ENCODE measurements around the gene CSMD2. TPM values are rescaled to one million over a fixed set of nuclear protein-coding genes. Genes with fewer than 3 reads are reported as not detected.

Gene CSMD2
- total and polyA plus RNA-seq, 2 of the 8 experiments (the other 6 are each of a cell fraction or from before 2014, with no cell fraction given), result 7.0 to 14.7 TPM

DNA sequence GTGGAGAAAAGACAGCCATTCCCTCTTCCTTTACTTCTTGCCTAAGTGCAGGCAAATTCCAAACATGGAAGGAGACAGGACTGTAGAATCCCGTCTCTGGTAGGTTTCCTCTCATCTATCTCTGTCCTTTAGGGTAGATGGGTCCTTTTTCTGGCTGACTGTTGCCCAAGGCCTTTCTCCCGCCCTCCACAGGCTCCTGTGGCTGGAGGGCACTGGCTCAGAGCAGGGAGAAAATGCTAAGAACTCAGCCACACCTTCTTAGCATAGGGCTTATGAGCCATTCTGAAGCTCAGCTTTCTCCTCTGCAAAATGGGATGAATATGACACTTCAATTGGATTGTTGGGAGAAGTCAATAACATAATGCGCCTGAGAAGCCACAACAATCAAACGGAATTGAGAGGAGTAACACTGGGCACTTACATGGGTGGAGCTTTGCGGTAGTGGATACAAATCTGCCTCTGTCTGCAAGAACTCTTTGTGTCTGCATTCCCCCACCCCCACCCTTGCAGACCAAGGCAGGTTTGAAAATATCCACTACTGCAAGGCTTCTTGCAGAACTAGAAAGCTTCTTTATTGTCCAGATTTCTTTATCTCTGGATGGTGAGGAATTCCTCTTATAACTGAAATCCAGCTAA lies 94.7 kb downstream of the CSMD2 start:
- POLR2A ChIA-PET (ENCODE audit: partially characterized antibody), result interaction anchor here (2.4 kb wide), 1 partner anchor 13 kb away, joined by 8 read pairs; no protein-coding TSS in a partner anchor
- Histone ChIP-seq H3K23me2 (ENCODE audit: low read depth, low read length) (no peaks in the 10 kb centered on the region), H3K27ac (ENCODE audit: low read depth, low read length) (no peak overlapping the region), H3K9me3 (ENCODE audit: insufficient read depth in 2 of 2, low read depth in 1 of 2, low read length in 1 of 2) (peaks cover 14 to 18% of the 10 kb centered on the region in 2 experiments), H4K5ac (ENCODE audit: insufficient read length, low read depth, low read length) (no peak overlapping the region), H4K8ac (ENCODE audit: extremely low read depth, insufficient read depth, low read length) (no peak overlapping the region), H2AK5ac (ENCODE audit: low read depth, low read length) (no peak overlapping the region), H3K18ac (ENCODE audit: extremely low read depth, low read length) (no peak overlapping the region), H3K4me1 (replicated peaks in 1 of 4; ENCODE audit: control insufficient read depth in 3 of 4, insufficient read depth in 4 of 4, low read length in 3 of 4) (peaks cover 0 to 14% (median 2%) of the 10 kb centered on the region in 4 experiments; a peak in 3 of 7 replicates), H3K4ac (replicated peaks; ENCODE audit: insufficient read length, low read depth, low read length) (no peak overlapping the region), H3K14ac (ENCODE audit: insufficient read length) (no peak overlapping the region), H2BK5ac (ENCODE audit: low read depth, low read length) (no peak overlapping the region), H2BK15ac (ENCODE audit: low read length) (no peak overlapping the region), H3K9ac (replicated peaks in 1 of 4; ENCODE audit: extremely low read depth in 1 of 4, low read depth in 3 of 4, low read length in 3 of 4) (no peak overlapping the region), H4K20me1 (replicated peaks in 1 of 2; ENCODE audit: control insufficient read depth in 1 of 2, insufficient read depth in 2 of 2, low read length in 2 of 2) (peaks cover 0 to 3% of the 10 kb centered on the region in 2 experiments), H2BK20ac (ENCODE audit: low read length) (no peak overlapping the region), H3K4me3 (ENCODE audit: extremely low read depth in 1 of 4, insufficient read depth in 2 of 4, low read depth in 3 of 4, low read length in 4 of 4) (no peak overlapping the region), H3K27me3 (replicated peaks in 1 of 4; ENCODE audit: control insufficient read depth in 3 of 4, extremely low read depth in 1 of 4, insufficient read depth in 3 of 4, low read length in 3 of 4) (no peaks in the 10 kb centered on the region), H2BK120ac (replicated peaks; ENCODE audit: low read depth, low read length) (no peak overlapping the region), H3K4me2 (ENCODE audit: insufficient read depth in 1 of 2, low read depth in 2 of 2, low read length in 2 of 2) (no peak overlapping the region), H3K23ac (ENCODE audit: insufficient read length) (no peak overlapping the region), H3K36me3 (ENCODE audit: control insufficient read depth in 2 of 4, insufficient read depth in 4 of 4, low read length in 3 of 4) (peaks cover 0 to 10% (median 0%) of the 10 kb centered on the region in 4 experiments; a peak in 1 of 8 replicates), H3K79me2 (ENCODE audit: control insufficient read depth in 1 of 2, insufficient read depth in 2 of 2, low read length in 2 of 2) (peaks cover 0 to 22% of the 10 kb centered on the region in 2 experiments; a peak in 2 of 4 replicates), H2AFZ (ENCODE audit: low read length) (no peak overlapping the region), H3K79me1 (ENCODE audit: low read depth, low read length) (peaks cover 8% of the 10 kb centered on the region; the same call in 1 of the 2 replicates), H4K91ac (replicated peaks; ENCODE audit: insufficient read length, low read length) (no peak overlapping the region), H2BK12ac (ENCODE audit: low read depth, low read length) (no peak overlapping the region), H3K56ac (replicated peaks; ENCODE audit: insufficient read length, low read depth, low read length) (no peak overlapping the region)
- TF ChIP-seq MAFK (IDR thresholded peaks at IDR 0.05; ENCODE audit: low read depth, low read length) (no peak), HDAC6 (IDR thresholded peaks at IDR 0.05; ENCODE audit: low read depth, low read length) (no peak)
- FAIRE-seq, result no peak
- no peak for DNase-seq (ENCODE audit: low read depth in 1 of 2, low spot score in 2 of 2)
- CTCF ChIA-PET (ENCODE audit: partially characterized antibody), result interaction anchor here (0.6 to 1.1 kb wide), 2 partner anchors 43 to 1179 kb away, joined by 3 to 4 read pairs; no protein-coding TSS in a partner anchor
- WGBS, 2 experiments (ENCODE audit: extremely low coverage in 1 of 2, insufficient coverage in 1 of 2, insufficient read length in 1 of 2, insufficient replicate concordance in 2 of 2, low coverage in 1 of 2, low lambda C conversion rate in 2 of 2, missing lambda C conversion rate in 1 of 2), result 82% methylated on average over 5 of the region's 5 CpGs; no CpG with 5 or more reads in 1 of the 2 experiments
